A673 (cell line): ENCODE results near the gene FSTL4.
"Not testable (repeated sequence)": the region's sequence is repeated elsewhere in the genome, so short reads cannot be mapped to it uniquely, and the experiment has no call there.

Experiments used
- EZH2 ChIP-seq: fragments of 200-600 bp; sonication (generic); IDR thresholded peaks from 2 replicates; pipeline ENCODE4 v1.6.1; 2017; ENCODE audit warnings: borderline replicate concordance, low read depth, mild to moderate bottlenecking, mixed read lengths, antibody characterized with exemption, low read length; ENCODE audit not compliant: poor library complexity, severe bottlenecking
- TF ChIP-seq, protein P1 (sequence below): fragments of 300-800, 200-600 bp; sonication (generic); conservative IDR thresholded peaks from 2 replicates; pipeline ENCODE4 v1.5.1; 2017; ENCODE audit warnings: low read depth, mild to moderate bottlenecking, antibody characterized with exemption, low read length, moderate library complexity, mixed read lengths

DNA sequence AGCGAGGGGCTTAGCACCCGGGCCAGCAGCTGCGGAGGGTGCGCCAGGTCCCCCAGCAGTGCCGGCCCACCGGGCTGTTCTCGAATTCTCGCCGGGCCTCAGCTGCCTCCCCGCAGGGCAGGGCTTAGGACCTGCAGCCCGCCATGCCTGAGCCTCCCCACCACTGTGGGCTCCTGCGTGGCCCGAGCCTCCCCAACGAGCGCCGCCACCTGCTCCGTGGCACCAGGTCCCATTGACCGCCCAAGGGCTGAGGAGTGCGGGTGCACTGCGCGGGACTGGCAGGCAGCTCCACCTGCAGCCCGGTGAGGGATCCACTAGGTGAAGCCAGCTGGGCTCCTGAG, 217.9 kb downstream of the FSTL4 start:
- TF ChIP-seq, protein P1, sequence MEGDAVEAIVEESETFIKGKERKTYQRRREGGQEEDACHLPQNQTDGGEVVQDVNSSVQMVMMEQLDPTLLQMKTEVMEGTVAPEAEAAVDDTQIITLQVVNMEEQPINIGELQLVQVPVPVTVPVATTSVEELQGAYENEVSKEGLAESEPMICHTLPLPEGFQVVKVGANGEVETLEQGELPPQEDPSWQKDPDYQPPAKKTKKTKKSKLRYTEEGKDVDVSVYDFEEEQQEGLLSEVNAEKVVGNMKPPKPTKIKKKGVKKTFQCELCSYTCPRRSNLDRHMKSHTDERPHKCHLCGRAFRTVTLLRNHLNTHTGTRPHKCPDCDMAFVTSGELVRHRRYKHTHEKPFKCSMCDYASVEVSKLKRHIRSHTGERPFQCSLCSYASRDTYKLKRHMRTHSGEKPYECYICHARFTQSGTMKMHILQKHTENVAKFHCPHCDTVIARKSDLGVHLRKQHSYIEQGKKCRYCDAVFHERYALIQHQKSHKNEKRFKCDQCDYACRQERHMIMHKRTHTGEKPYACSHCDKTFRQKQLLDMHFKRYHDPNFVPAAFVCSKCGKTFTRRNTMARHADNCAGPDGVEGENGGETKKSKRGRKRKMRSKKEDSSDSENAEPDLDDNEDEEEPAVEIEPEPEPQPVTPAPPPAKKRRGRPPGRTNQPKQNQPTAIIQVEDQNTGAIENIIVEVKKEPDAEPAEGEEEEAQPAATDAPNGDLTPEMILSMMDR: not testable (repeated sequence)
- not testable (repeated sequence) for TF ChIP-seq EZH2
